Thyroid gland (tissue), 4 donors: ENCODE data around the gene TMEM256.

Experiments
- CTCF ChIP-seq, 6 experiments: fragments of 200-600 bp in 3 of 6; fragments of 450-650 bp in 3 of 6; sonication (generic) in 3 of 6; IDR thresholded peaks; one replicate each; pipeline ENCODE4 v1.5.1; 2016 to 2019; ENCODE audit warnings: antibody characterized with exemption in 6 of 6, mild to moderate bottlenecking in 2 of 6, inconsistent platforms in 1 of 6, moderate library complexity in 1 of 6
- POLR2A ChIP-seq, 2 donors: fragments of 450-650 bp; IDR thresholded peaks; one replicate each; pipeline ENCODE4 v1.6.1; 2017; ENCODE audit warnings: antibody characterized with exemption in 2 of 2, mild to moderate bottlenecking in 2 of 2, moderate library complexity in 1 of 2

- TF ChIP-seq CTCF (IDR thresholded peaks at IDR 0.05) (no peak), POLR2A (IDR thresholded peaks at IDR 0.05) (no peak)
Measured at GRCh38 chr17:7357381-7357780, 46.5 kb downstream of the TMEM256 start.
